Keratinocyte (primary cell): Measurements from ENCODE around the gene FYB1. TPM values are rescaled to one million over a fixed set of nuclear protein-coding genes. Genes with fewer than 3 reads are reported as not detected.

ENCODE experiments used
- DNase-seq: peaks from one replicate; pipeline ENCODE4 v3.0.0-alpha.2; 2011; ENCODE audit warnings: low read depth, missing footprints, low spot score
- FAIRE-seq: peaks from 2 replicates; lab custom pipeline; 2011; peaks lifted over from hg19 to GRCh38; lab: Jason Lieb, UNC
- H2AFZ ChIP-seq: 2 replicates; pipeline ENCODE4 v1.6.0; 2012; ENCODE audit warnings: low read length, control low read depth, inconsistent platforms; ENCODE audit not compliant: control insufficient read depth
- H3K27ac ChIP-seq: 2 replicates; pipeline ENCODE4 v1.5.1; 2011; ENCODE audit warnings: low read length; ENCODE audit not compliant: control insufficient read depth, insufficient read depth
- H3K27me3 ChIP-seq: 3 replicates; pipeline ENCODE4 v1.6.0; 2011; ENCODE audit warnings: low read length; ENCODE audit not compliant: control insufficient read depth, insufficient read depth; ENCODE audit errors: extremely low read depth
- H3K36me3 ChIP-seq, 2 experiments: 2 replicates in 1 of 2; 3 replicates in 1 of 2; pipeline ENCODE4 v1.5.1; 2011; ENCODE audit warnings: low read length in 2 of 2, mild to moderate bottlenecking in 1 of 2; ENCODE audit not compliant: control insufficient read depth in 2 of 2, insufficient read depth in 2 of 2; ENCODE audit errors: extremely low read depth in 1 of 2
- H3K4me1 ChIP-seq: 3 replicates; pipeline ENCODE4 v1.5.1; 2011; ENCODE audit warnings: low read length; ENCODE audit not compliant: control insufficient read depth, insufficient read depth; ENCODE audit errors: extremely low read depth
- H3K4me2 ChIP-seq: 3 replicates; pipeline ENCODE4 v1.6.0; 2011; ENCODE audit warnings: low read depth, low read length; ENCODE audit not compliant: control insufficient read depth, insufficient read depth; ENCODE audit errors: extremely low read depth
- H3K4me3 ChIP-seq, 3 experiments: fragments of 200-600 bp in 1 of 3; sonication (generic) in 1 of 3; 2 replicates in 2 of 3; 3 replicates in 1 of 3; pipeline ENCODE4 v1.5.1; 2011 to 2016; ENCODE audit warnings: low read length in 3 of 3, mild to moderate bottlenecking in 3 of 3, control low read depth in 2 of 3, inconsistent platforms in 1 of 3, low read depth in 1 of 3, mixed read lengths in 1 of 3, mixed run types in 1 of 3, moderate library complexity in 1 of 3; ENCODE audit not compliant: control insufficient read depth in 2 of 3, insufficient read depth in 2 of 3; ENCODE audit errors: extremely low read depth in 1 of 3
- H3K79me2 ChIP-seq: 2 replicates; pipeline ENCODE4 v1.6.0; 2012; ENCODE audit warnings: low read length; ENCODE audit not compliant: control insufficient read depth, insufficient read depth
- H3K9ac ChIP-seq: 3 replicates; pipeline ENCODE4 v1.6.0; 2011; ENCODE audit warnings: low read length; ENCODE audit not compliant: control insufficient read depth, insufficient read depth; ENCODE audit errors: extremely low read depth
- H3K9me1 ChIP-seq: 3 replicates; pipeline ENCODE4 v1.6.0; 2011; ENCODE audit warnings: low read length; ENCODE audit not compliant: control insufficient read depth, insufficient read depth; ENCODE audit errors: extremely low read depth
- H3K9me3 ChIP-seq: 2 replicates; pipeline ENCODE4 v1.5.1; 2012; ENCODE audit warnings: low read depth, low read length; ENCODE audit not compliant: control insufficient read depth
- H4K20me1 ChIP-seq: 3 replicates; pipeline ENCODE4 v1.6.0; 2011; ENCODE audit warnings: low read length; ENCODE audit not compliant: control insufficient read depth, insufficient read depth; ENCODE audit errors: extremely low read depth
- EZH2 ChIP-seq: IDR thresholded peaks from one replicate; pipeline ENCODE4 v1.6.1; 2012; ENCODE audit warnings: inconsistent platforms, mild to moderate bottlenecking, low read length, moderate library complexity
- dilution Hi-C: fragments of 300-500 bp; cut with MboI; formaldehyde crosslinking; loops from one replicate; pipeline ENCODE4 v1.7.0; 2020; ENCODE audit warnings: low sequenced_read_pairs; ENCODE audit not compliant: extremely low pct_ligation_motif_present
- polyA minus RNA-seq, 3 experiments: library from RNA; depleted of rRNA, polyadenylated mRNA; stranded (reverse); fragments of >200 nt; gene quantifications; 1 replicate in 1 of 3; 2 replicates in 1 of 3; 3 replicates in 1 of 3; pipeline ENCODE4 v1.2.3, GENCODE V29; 2011
- polyA plus RNA-seq, 5 experiments: library from polyadenylated mRNA; depleted of rRNA in 3 of 5; stranded (reverse) in 3 of 5; stranded (forward) in 1 of 5; unstranded in 1 of 5; fragments of >200 nt; gene quantifications; 1 replicate in 1 of 5; 2 replicates in 3 of 5; 3 replicates in 1 of 5; pipeline versions ENCODE4 v1.2.1 to v1.2.3, GENCODE V29; 2011 to 2012; ENCODE audit warnings: missing spikeins in 2 of 5, low read depth in 1 of 5, low replicate concordance in 1 of 5
- TF ChIP-seq, protein P1 (sequence below), 3 experiments: IDR thresholded peaks in 1 of 3; conservative IDR thresholded peaks in 1 of 3; optimal IDR thresholded peaks in 1 of 3; 2 replicates in 2 of 3; 3 replicates in 1 of 3; pipeline versions ENCODE3 to v1.5.1; 2011; ENCODE audit warnings: low read length in 3 of 3, mild to moderate bottlenecking in 3 of 3, moderate library complexity in 2 of 3, control low read depth in 1 of 3, inconsistent platforms in 1 of 3; ENCODE audit not compliant: insufficient read depth in 2 of 3; ENCODE audit errors: extremely low read depth in 1 of 3

FYB1 gene, protein sequence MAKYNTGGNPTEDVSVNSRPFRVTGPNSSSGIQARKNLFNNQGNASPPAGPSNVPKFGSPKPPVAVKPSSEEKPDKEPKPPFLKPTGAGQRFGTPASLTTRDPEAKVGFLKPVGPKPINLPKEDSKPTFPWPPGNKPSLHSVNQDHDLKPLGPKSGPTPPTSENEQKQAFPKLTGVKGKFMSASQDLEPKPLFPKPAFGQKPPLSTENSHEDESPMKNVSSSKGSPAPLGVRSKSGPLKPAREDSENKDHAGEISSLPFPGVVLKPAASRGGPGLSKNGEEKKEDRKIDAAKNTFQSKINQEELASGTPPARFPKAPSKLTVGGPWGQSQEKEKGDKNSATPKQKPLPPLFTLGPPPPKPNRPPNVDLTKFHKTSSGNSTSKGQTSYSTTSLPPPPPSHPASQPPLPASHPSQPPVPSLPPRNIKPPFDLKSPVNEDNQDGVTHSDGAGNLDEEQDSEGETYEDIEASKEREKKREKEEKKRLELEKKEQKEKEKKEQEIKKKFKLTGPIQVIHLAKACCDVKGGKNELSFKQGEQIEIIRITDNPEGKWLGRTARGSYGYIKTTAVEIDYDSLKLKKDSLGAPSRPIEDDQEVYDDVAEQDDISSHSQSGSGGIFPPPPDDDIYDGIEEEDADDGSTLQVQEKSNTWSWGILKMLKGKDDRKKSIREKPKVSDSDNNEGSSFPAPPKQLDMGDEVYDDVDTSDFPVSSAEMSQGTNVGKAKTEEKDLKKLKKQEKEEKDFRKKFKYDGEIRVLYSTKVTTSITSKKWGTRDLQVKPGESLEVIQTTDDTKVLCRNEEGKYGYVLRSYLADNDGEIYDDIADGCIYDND
- polyA plus RNA-seq (0.29 to 1.0 TPM (median 0.56 TPM) in 3 replicates), polyA minus RNA-seq (0.61 to 0.63 TPM in 2 of 3 replicates, not detected in the other)
- polyA plus RNA-seq (2011; ENCODE audit: low read depth): 0.30 TPM
- polyA plus RNA-seq (2011; cell fraction: cytosol; rRNA removed): 0.73 and 1.1 TPM in 2 replicates
- polyA plus RNA-seq (2011; cell fraction: nucleus; rRNA removed): 1.2 and 1.6 TPM in 2 replicates
- 0.13 and 0.44 TPM in 2 replicates for polyA plus RNA-seq (2012; ENCODE audit: low replicate concordance)
- not detected for polyA minus RNA-seq (2011; cell fraction: cytosol; rRNA and poly(A)+ RNA removed)
- 1.3 and 2.5 TPM in 2 replicates for polyA minus RNA-seq (2011; cell fraction: nucleus; rRNA and poly(A)+ RNA removed)

- no peak for TF ChIP-seq EZH2
- TF ChIP-seq, protein P1, sequence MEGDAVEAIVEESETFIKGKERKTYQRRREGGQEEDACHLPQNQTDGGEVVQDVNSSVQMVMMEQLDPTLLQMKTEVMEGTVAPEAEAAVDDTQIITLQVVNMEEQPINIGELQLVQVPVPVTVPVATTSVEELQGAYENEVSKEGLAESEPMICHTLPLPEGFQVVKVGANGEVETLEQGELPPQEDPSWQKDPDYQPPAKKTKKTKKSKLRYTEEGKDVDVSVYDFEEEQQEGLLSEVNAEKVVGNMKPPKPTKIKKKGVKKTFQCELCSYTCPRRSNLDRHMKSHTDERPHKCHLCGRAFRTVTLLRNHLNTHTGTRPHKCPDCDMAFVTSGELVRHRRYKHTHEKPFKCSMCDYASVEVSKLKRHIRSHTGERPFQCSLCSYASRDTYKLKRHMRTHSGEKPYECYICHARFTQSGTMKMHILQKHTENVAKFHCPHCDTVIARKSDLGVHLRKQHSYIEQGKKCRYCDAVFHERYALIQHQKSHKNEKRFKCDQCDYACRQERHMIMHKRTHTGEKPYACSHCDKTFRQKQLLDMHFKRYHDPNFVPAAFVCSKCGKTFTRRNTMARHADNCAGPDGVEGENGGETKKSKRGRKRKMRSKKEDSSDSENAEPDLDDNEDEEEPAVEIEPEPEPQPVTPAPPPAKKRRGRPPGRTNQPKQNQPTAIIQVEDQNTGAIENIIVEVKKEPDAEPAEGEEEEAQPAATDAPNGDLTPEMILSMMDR (optimal IDR thresholded peaks at IDR 0.05 in 1 of 3, IDR thresholded peaks at IDR 0.05 in 1 of 3, conservative IDR thresholded peaks at IDR 0.05 in 1 of 3; ENCODE audit: extremely low read depth in 1 of 3, insufficient read depth in 2 of 3, low read length in 3 of 3): no peak
- Histone ChIP-seq H3K27ac (no peak within 1 kb of the TSS), H2AFZ (no peak within 1 kb of the TSS), H3K4me1 (peaks cover 21% of the 10 kb centered on the region), H3K27me3 (no peaks in the 10 kb centered on the region), H4K20me1 (no peaks in the 10 kb centered on the region), H3K9me1 (no peaks in the 10 kb centered on the region), H3K4me3 (no peak within 1 kb of the TSS), H3K79me2 (no peaks in the 10 kb centered on the region), H3K4me2 (peak within 1 kb of the TSS; percentile 1), H3K36me3 (no peaks in the 10 kb centered on the region), H3K9me3 (no peaks in the 10 kb centered on the region), H3K9ac (no peak within 1 kb of the TSS)
- DNase-seq (no peak), FAIRE-seq (peak; percentile 65)
- dilution Hi-C loops: no loop called here
Measured at GRCh38 chr5:39219437-39219836, at the start of gene FYB1. FYB1 (minus strand) TSS chr5:39219563; CDS start chr5:39202960, 16,603 bp downstream.

DNA sequence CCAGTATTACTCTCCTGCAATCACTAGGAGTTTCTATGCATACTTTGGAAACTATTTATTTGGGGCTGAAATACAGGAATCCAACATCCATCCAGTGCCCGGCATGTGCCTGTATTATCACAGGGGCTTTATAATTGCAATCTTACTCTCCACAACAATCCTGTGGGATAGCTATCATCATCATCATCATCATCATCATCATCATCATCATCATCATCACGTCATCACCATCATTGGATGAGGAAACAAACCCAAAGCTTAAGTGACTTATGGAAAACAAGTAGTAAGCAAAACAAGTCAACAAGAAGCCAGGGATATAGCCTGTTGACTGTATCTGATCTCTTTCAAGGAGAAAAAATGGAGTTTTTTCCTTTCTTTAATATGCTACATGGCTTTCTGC, 47.8 kb upstream of the FYB1 start:
- H3K9me1 ChIP-seq: no peaks in the 10 kb centered on the region
- H3K4me3 ChIP-seq: no peak overlapping the region
- no peaks in the 10 kb centered on the region for H3K79me2 ChIP-seq
- no peaks in the 10 kb centered on the region for H3K4me1 ChIP-seq
- H3K4me2 ChIP-seq: no peak overlapping the region
- DNase-seq: no peak
- TF ChIP-seq EZH2: no peak
- TF ChIP-seq, protein P1 (optimal IDR thresholded peaks at IDR 0.05 in 1 of 3, IDR thresholded peaks at IDR 0.05 in 1 of 3, conservative IDR thresholded peaks at IDR 0.05 in 1 of 3; ENCODE audit: extremely low read depth in 1 of 3, insufficient read depth in 2 of 3, low read length in 3 of 3): no peak
- no peak overlapping the region for H3K27ac ChIP-seq
- H3K9me3 ChIP-seq: no peaks in the 10 kb centered on the region
- FAIRE-seq: no peak
- H3K36me3 ChIP-seq: peaks cover 0 to 3% of the 10 kb centered on the region in 2 experiments
- H3K9ac ChIP-seq: no peak overlapping the region
- no peak overlapping the region for H2AFZ ChIP-seq
- H3K27me3 ChIP-seq: no peaks in the 10 kb centered on the region
- no peaks in the 10 kb centered on the region for H4K20me1 ChIP-seq
- dilution Hi-C loops: no loop called here
